ENCODE results near the gene CD44. TPM values are rescaled to one million over a fixed set of nuclear protein-coding genes. Genes with fewer than 3 reads are reported as not detected.
A peak's percentile ranks its signal among the peaks of the same experiment; 100 is the strongest.

CD44 gene
- total and polyA plus RNA-seq, 10 of the 15 experiments (the other 5 are each of a cell fraction or from before 2014, with no cell fraction given) = 57.1 to 293 (median 120) TPM

GRCh38 chr11:35144136-35144741, 5.3 kb downstream of the CD44 start (continued):
- TF ChIP-seq ZBTB33 (IDR thresholded peaks at IDR 0.05) (no peak), SMAD1 (IDR thresholded peaks at IDR 0.05; ENCODE audit: low read depth, partially characterized antibody) (no peak), ATF7 (IDR thresholded peaks at IDR 0.05; ENCODE audit: low read depth) (peak; percentile 65; the same call in 1 of the 2 replicates), PAX5 (IDR thresholded peaks at IDR 0.05; ENCODE audit: borderline replicate concordance, low read depth, low read length) (0 out of 2 replicates have a peak, but pooled peaks have one; percentile 9), FOXM1 (IDR thresholded peaks at IDR 0.05; ENCODE audit: low read depth, low read length) (peak; percentile 94), USF2 (IDR thresholded peaks at IDR 0.05; ENCODE audit: borderline replicate concordance, low read depth, low read length) (no peak), ZNF384 (IDR thresholded peaks at IDR 0.05; ENCODE audit: borderline replicate concordance, low read depth, low read length) (no peak), RELA (IDR thresholded peaks at IDR 0.05; ENCODE audit: borderline replicate concordance, partially characterized antibody) (peak; percentile 29), CTCF (IDR thresholded peaks at IDR 0.05 in 2 of 3, conservative IDR thresholded peaks at IDR 0.05 in 1 of 3; ENCODE audit: control insufficient read depth in 2 of 3, extremely low read depth in 1 of 3, insufficient read depth in 1 of 3, low read depth in 3 of 3, low read length in 3 of 3) (peak in 2 of 3 experiments; percentile 18 to 22; a peak in 2 of 6 replicates), HDAC2 (IDR thresholded peaks at IDR 0.05) (no peak), IKZF1 (conservative IDR thresholded peaks at IDR 0.05) (peak; percentile 82), LARP7 (IDR thresholded peaks at IDR 0.05) (no peak), TAF1 (IDR thresholded peaks at IDR 0.05; ENCODE audit: borderline replicate concordance, low read depth, low read length) (no peak), MYB (IDR thresholded peaks at IDR 0.05; ENCODE audit: borderline replicate concordance, low read depth, low read length) (no peak), E2F4 (IDR thresholded peaks at IDR 0.05; ENCODE audit: low read depth, low read length) (no peak), RCOR1 (conservative IDR thresholded peaks at IDR 0.05; ENCODE audit: low read depth, low read length) (0 out of 2 replicates have a peak, but pooled peaks have one; percentile 37), ZNF274 (IDR thresholded peaks at IDR 0.05; ENCODE audit: insufficient read depth, insufficient read length) (no peak), ETV6 (conservative IDR thresholded peaks at IDR 0.05 in 1 of 2, IDR thresholded peaks at IDR 0.05 in 1 of 2; ENCODE audit: borderline replicate concordance in 1 of 2, low read depth in 1 of 2) (peak in 1 of 2 experiments; percentile 91; a peak in 2 of 4 replicates), TCF12 (IDR thresholded peaks at IDR 0.05; ENCODE audit: low read depth, low read length) (peak; percentile 94), RFX5 (IDR thresholded peaks at IDR 0.05; ENCODE audit: low read depth, low read length) (no peak), CHD4 (IDR thresholded peaks at IDR 0.05) (no peak), RB1 (IDR thresholded peaks at IDR 0.05; ENCODE audit: borderline replicate concordance) (no peak), KAT2A (conservative IDR thresholded peaks at IDR 0.05; ENCODE audit: control insufficient read depth, low read depth, low read length) (no peak), NFIC (IDR thresholded peaks at IDR 0.05; ENCODE audit: low read depth, low read length) (peak; percentile 85)

Measured in GM12878 (cell line).